ENCODE measurements around the gene CAPZB.

DNA sequence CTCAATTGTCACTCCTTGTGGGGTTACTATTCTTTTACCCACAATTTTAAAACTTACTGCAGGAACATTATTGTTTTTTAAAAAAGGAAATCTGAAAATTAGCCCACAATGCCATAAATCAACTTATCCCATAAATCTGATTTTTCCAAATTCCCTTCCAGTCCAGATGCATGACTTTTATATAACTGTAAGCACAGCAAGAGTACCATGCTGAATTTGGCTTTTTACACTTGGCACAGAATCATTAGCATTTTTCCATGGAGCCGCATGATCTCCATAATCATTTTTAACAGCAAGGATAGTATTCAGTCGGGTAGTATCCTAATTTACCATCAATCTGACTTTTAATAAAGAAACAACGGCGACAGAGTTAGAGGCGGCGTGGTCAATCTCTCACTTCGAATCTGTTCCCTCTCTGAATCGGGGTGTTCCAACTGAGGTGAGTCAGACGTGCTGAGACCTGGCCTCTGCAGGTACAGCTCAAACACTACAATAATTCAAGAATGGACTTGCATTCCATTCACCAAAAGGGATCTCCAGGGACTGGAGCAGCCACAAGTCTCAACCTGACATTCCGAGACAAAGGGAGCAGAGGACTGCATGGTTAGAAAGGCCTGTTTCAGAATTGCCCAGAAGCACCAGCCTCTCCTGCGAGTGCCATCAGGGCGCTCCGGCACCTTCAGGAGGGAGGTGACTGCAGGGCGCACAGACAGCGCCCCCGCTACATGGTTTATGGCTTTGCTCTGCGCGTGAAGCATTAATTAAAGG, 124.3 kb downstream of the CAPZB start:
- TF ChIP-seq CTCF (IDR thresholded peaks at IDR 0.05), result no peak
- TF ChIP-seq POLR2A (IDR thresholded peaks at IDR 0.05), result no peak
